GM23338 (cell line): Measurements from ENCODE around the gene CALCB. TPM values are rescaled to one million over a fixed set of nuclear protein-coding genes. Genes with fewer than 3 reads are reported as not detected.

Experiments used
- ATAC-seq: fragments of 200-7000 bp; cut with Tn5 transposase; 3 replicates; pipeline ENCODE4 v1.9.1; 2020
- DNase-seq: peaks from one replicate; pipeline ENCODE4 v3.0.0-alpha.2; 2015; ENCODE audit warnings: low spot score
- H2AFZ ChIP-seq: fragments of 200-600 bp; sonication (generic); 2 replicates; pipeline ENCODE4 v1.8.0; 2016; ENCODE audit warnings: antibody characterized with exemption, mild to moderate bottlenecking, moderate library complexity
- H3F3A ChIP-seq: fragments of 200-600 bp; sonication (generic); replicated peaks from 2 replicates; pipeline ENCODE4 v1.8.0; 2017; ENCODE audit warnings: antibody characterized with exemption, mixed run types, low read depth
- H3K27ac ChIP-seq: fragments of 200-600 bp; sonication (generic); 2 replicates; pipeline ENCODE4 v1.6.1; 2016; ENCODE audit warnings: low read depth
- H3K27me3 ChIP-seq: fragments of 200-600 bp; sonication (generic); 2 replicates; pipeline ENCODE4 v1.8.0; 2016; ENCODE audit warnings: mild to moderate bottlenecking, mixed run types, moderate library complexity; ENCODE audit not compliant: insufficient read depth
- H3K36me3 ChIP-seq: fragments of 200-600 bp; sonication (generic); 2 replicates; pipeline ENCODE4 v1.8.0; 2016; ENCODE audit warnings: mild to moderate bottlenecking; ENCODE audit not compliant: insufficient read depth
- H3K4me1 ChIP-seq: fragments of 200-600 bp; sonication (generic); 2 replicates; pipeline ENCODE4 v1.8.0; 2016; ENCODE audit warnings: mild to moderate bottlenecking, moderate library complexity; ENCODE audit not compliant: insufficient read depth
- H3K4me2 ChIP-seq: fragments of 200-600 bp; sonication (generic); 2 replicates; pipeline ENCODE4 v1.7.1; 2017; ENCODE audit warnings: mixed run types
- H3K4me3 ChIP-seq: fragments of 200-600 bp; sonication (generic); 2 replicates; pipeline ENCODE4 v1.6.1; 2016; ENCODE audit warnings: mixed run types
- H3K79me2 ChIP-seq: fragments of 200-600 bp; sonication (generic); replicated peaks from 2 replicates; pipeline ENCODE4 v1.8.0; 2017; ENCODE audit warnings: mild to moderate bottlenecking; ENCODE audit not compliant: insufficient read depth
- H3K9me2 ChIP-seq: fragments of 200-600 bp; sonication (generic); 2 replicates; pipeline ENCODE4 v1.8.0; 2017; ENCODE audit not compliant: insufficient read depth
- H4K20me1 ChIP-seq: fragments of 200-600 bp; sonication (generic); replicated peaks from 2 replicates; pipeline ENCODE4 v1.8.0; 2017; ENCODE audit warnings: mild to moderate bottlenecking; ENCODE audit not compliant: insufficient read depth
- H3K27ac Mint-ChIP-seq: 2 replicates; pipeline ENCODE4 v1.8.0; 2020; ENCODE audit warnings: inconsistent platforms, mild to moderate bottlenecking, moderate library complexity, mixed read lengths
- H3K27me3 Mint-ChIP-seq: 3 replicates; pipeline ENCODE4 v1.8.0; 2022; ENCODE audit warnings: low read depth, mild to moderate bottlenecking, moderate library complexity, mixed read lengths, inconsistent platforms; ENCODE audit not compliant: insufficient read depth, poor library complexity
- H3K36me3 Mint-ChIP-seq: 3 replicates; pipeline ENCODE4 v1.8.0; 2021; ENCODE audit warnings: low read depth, mild to moderate bottlenecking, inconsistent platforms, moderate library complexity, mixed read lengths
- H3K4me1 Mint-ChIP-seq: 3 replicates; pipeline ENCODE4 v1.8.0; 2020; ENCODE audit warnings: mild to moderate bottlenecking, inconsistent platforms, mixed read lengths
- H3K4me3 Mint-ChIP-seq: 3 replicates; pipeline ENCODE4 v1.8.0; 2021; ENCODE audit warnings: moderate library complexity, mild to moderate bottlenecking, inconsistent platforms, mixed read lengths
- H3K9me3 Mint-ChIP-seq: 3 replicates; pipeline ENCODE4 v1.8.0; 2020; ENCODE audit warnings: moderate library complexity, mild to moderate bottlenecking, inconsistent platforms, mixed read lengths
- CTCF ChIP-seq, 2 experiments: fragments of 200-600 bp in 1 of 2; sonication (generic) in 1 of 2; conservative IDR thresholded peaks; 2 replicates each; pipeline versions ENCODE4 v1.5.1 to v1.6.1; 2016 to 2017; ENCODE audit warnings: antibody characterized with exemption in 2 of 2, low read depth in 2 of 2, mild to moderate bottlenecking in 2 of 2, moderate library complexity in 1 of 2
- EZH2phosphoT487 ChIP-seq: fragments of 200-600 bp; sonication (generic); IDR thresholded peaks from one replicate; pipeline ENCODE4 v1.8.1; 2018; ENCODE audit warnings: antibody characterized with exemption; ENCODE audit not compliant: unreplicated experiment
- POLR2AphosphoS5 ChIP-seq: IDR thresholded peaks from 2 replicates; pipeline ENCODE4 v1.6.1; 2016; ENCODE audit warnings: antibody characterized with exemption, low read depth
- REST ChIP-seq: IDR thresholded peaks from one replicate; pipeline ENCODE4 v1.6.1; 2018; ENCODE audit warnings: antibody characterized with exemption; ENCODE audit not compliant: unreplicated experiment
- STAT1 ChIP-seq: IDR thresholded peaks from one replicate; pipeline ENCODE4 v1.6.1; 2016; ENCODE audit warnings: antibody characterized with exemption; ENCODE audit not compliant: unreplicated experiment
- ZNF114 ChIP-seq: fragments of 250-450 bp; sonication (Bioruptor Pico); IDR thresholded peaks from 2 replicates; pipeline ENCODE4 v1.5.0; 2020; ENCODE audit warnings: mild to moderate bottlenecking, moderate library complexity
- ZNF331 ChIP-seq: fragments of 250-450 bp; sonication (Bioruptor Pico); IDR thresholded peaks from 2 replicates; pipeline ENCODE4 v1.5.0; 2020; ENCODE audit warnings: low read depth, mild to moderate bottlenecking, moderate library complexity
- polyA plus RNA-seq: library from polyadenylated mRNA; unstranded; fragments of >200 nt; fragmentation: Nextera tagmentation; extraction: Ambion mirVana; gene quantifications from 2 replicates; pipeline ENCODE4 v1.2.1, GENCODE V29; 2016
- total RNA-seq: library from RNA; depleted of rRNA; stranded (reverse); fragments of >200 nt; shearing (Covaris generic); gene quantifications from 2 replicates; pipeline ENCODE4 v1.2.3, GENCODE V29; 2014
- TF ChIP-seq, protein P1 (sequence below): fragments of 250-450 bp; sonication (Bioruptor Pico); IDR thresholded peaks from 2 replicates; pipeline ENCODE4 v1.5.0; 2020; ENCODE audit warnings: mild to moderate bottlenecking, moderate library complexity

The CALCB gene
- total and polyA plus RNA-seq, 2 experiments from 2014 or later = 7.9 to 9.5 TPM

GRCh38 chr11:15075162-15075526 is 1.8 kb downstream of the CALCB start:
- no peaks in the 10 kb centered on the region; the same call in 1 of the 2 replicates for H3K9me2 ChIP-seq
- no peaks in the 10 kb centered on the region for H3K36me3 ChIP-seq
- H3K27ac ChIP-seq = no peak overlapping the region
- H3K79me2 ChIP-seq = no peaks in the 10 kb centered on the region
- H3K4me2 ChIP-seq = no peak overlapping the region
- Mint-ChIP-seq H3K4me1 (peaks cover 11% of the 10 kb centered on the region), H3K9me3 (peaks cover 16% of the 10 kb centered on the region), H3K27ac (no peak overlapping the region), H3K4me3 (no peak overlapping the region), H3K36me3 (peaks cover 10% of the 10 kb centered on the region), H3K27me3 (peaks cover 30% of the 10 kb centered on the region)
- ATAC-seq = no peak
- TF ChIP-seq STAT1 (no peak), ZNF114 (CRISPR knock-in tag) (no peak), POLR2AphosphoS5 (no peak), EZH2phosphoT487 (no peak), ZNF331 (CRISPR knock-in tag) (no peak), CTCF (conservative IDR thresholded peaks at IDR 0.05; ENCODE audit: low read depth in 2 of 2) (0 out of 4 replicates have a peak, but pooled peaks of 1 of the 2 experiments have one; percentile 35), REST (no peak)
- TF ChIP-seq, protein P1, sequence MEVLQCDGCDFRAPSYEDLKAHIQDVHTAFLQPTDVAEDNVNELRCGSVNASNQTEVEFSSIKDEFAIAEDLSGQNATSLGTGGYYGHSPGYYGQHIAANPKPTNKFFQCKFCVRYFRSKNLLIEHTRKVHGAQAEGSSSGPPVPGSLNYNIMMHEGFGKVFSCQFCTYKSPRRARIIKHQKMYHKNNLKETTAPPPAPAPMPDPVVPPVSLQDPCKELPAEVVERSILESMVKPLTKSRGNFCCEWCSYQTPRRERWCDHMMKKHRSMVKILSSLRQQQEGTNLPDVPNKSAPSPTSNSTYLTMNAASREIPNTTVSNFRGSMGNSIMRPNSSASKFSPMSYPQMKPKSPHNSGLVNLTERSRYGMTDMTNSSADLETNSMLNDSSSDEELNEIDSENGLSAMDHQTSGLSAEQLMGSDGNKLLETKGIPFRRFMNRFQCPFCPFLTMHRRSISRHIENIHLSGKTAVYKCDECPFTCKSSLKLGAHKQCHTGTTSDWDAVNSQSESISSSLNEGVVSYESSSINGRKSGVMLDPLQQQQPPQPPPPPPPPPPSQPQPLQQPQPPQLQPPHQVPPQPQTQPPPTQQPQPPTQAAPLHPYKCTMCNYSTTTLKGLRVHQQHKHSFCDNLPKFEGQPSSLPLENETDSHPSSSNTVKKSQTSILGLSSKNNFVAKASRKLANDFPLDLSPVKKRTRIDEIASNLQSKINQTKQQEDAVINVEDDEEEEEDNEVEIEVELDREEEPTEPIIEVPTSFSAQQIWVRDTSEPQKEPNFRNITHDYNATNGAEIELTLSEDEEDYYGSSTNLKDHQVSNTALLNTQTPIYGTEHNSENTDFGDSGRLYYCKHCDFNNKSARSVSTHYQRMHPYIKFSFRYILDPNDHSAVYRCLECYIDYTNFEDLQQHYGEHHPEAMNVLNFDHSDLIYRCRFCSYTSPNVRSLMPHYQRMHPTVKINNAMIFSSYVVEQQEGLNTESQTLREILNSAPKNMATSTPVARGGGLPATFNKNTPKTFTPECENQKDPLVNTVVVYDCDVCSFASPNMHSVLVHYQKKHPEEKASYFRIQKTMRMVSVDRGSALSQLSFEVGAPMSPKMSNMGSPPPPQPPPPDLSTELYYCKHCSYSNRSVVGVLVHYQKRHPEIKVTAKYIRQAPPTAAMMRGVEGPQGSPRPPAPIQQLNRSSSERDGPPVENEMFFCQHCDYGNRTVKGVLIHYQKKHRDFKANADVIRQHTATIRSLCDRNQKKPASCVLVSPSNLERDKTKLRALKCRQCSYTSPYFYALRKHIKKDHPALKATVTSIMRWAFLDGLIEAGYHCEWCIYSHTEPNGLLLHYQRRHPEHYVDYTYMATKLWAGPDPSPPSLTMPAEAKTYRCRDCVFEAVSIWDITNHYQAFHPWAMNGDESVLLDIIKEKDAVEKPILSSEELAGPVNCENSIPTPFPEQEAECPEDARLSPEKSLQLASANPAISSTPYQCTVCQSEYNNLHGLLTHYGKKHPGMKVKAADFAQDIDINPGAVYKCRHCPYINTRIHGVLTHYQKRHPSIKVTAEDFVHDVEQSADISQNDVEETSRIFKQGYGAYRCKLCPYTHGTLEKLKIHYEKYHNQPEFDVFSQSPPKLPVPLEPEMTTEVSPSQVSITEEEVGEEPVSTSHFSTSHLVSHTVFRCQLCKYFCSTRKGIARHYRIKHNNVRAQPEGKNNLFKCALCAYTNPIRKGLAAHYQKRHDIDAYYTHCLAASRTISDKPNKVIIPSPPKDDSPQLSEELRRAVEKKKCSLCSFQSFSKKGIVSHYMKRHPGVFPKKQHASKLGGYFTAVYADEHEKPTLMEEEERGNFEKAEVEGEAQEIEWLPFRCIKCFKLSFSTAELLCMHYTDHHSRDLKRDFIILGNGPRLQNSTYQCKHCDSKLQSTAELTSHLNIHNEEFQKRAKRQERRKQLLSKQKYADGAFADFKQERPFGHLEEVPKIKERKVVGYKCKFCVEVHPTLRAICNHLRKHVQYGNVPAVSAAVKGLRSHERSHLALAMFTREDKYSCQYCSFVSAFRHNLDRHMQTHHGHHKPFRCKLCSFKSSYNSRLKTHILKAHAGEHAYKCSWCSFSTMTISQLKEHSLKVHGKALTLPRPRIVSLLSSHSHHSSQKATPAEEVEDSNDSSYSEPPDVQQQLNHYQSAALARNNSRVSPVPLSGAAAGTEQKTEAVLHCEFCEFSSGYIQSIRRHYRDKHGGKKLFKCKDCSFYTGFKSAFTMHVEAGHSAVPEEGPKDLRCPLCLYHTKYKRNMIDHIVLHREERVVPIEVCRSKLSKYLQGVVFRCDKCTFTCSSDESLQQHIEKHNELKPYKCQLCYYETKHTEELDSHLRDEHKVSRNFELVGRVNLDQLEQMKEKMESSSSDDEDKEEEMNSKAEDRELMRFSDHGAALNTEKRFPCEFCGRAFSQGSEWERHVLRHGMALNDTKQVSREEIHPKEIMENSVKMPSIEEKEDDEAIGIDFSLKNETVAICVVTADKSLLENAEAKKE (CRISPR knock-in tag) = peak; percentile 37; the same call in 1 of the 2 replicates
- DNase-seq = no peak
- peaks cover 34% of the 10 kb centered on the region for H3K27me3 ChIP-seq
- H4K20me1 ChIP-seq = no peaks in the 10 kb centered on the region
- H3K4me1 ChIP-seq = peaks cover 9% of the 10 kb centered on the region; the same call in 1 of the 2 replicates
- no peak overlapping the region for H3K4me3 ChIP-seq
- H2AFZ ChIP-seq = no peak overlapping the region
- H3F3A ChIP-seq = no peaks in the 10 kb centered on the region
